Liver (tissue), 2 donors: ENCODE data around the gene DSC2.

Experiments used
- EGR1 ChIP-seq, 2 donors: IDR thresholded peaks; 2 replicates each; pipeline ENCODE4 v1.6.1; 2016 to 2018; ENCODE audit warnings: antibody characterized with exemption in 2 of 2, low read depth in 2 of 2
- TF ChIP-seq, protein P1 (sequence below): IDR thresholded peaks from 2 replicates; pipeline ENCODE4 v1.6.1; 2016; ENCODE audit warnings: antibody characterized with exemption, mild to moderate bottlenecking
- donor health status: healthy.

DNA sequence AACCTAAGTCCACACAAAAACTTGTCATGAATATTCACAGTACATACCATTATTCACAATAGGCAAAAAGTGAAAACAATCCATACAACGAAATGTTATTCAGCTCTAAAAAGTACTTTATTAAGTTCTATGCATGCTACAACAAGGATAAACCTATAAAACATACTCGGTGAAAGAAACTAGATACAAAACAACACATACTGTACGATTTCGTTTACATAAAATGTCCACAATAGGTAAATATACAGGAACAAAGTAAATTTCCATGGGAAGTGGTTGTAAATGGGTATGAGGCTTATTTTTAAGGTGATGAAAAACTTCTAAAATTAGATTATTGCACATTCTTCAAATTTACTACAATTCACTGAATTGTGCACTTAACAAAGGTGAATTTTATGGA lies 67.7 kb downstream of the DSC2 start:
- TF ChIP-seq, protein P1, sequence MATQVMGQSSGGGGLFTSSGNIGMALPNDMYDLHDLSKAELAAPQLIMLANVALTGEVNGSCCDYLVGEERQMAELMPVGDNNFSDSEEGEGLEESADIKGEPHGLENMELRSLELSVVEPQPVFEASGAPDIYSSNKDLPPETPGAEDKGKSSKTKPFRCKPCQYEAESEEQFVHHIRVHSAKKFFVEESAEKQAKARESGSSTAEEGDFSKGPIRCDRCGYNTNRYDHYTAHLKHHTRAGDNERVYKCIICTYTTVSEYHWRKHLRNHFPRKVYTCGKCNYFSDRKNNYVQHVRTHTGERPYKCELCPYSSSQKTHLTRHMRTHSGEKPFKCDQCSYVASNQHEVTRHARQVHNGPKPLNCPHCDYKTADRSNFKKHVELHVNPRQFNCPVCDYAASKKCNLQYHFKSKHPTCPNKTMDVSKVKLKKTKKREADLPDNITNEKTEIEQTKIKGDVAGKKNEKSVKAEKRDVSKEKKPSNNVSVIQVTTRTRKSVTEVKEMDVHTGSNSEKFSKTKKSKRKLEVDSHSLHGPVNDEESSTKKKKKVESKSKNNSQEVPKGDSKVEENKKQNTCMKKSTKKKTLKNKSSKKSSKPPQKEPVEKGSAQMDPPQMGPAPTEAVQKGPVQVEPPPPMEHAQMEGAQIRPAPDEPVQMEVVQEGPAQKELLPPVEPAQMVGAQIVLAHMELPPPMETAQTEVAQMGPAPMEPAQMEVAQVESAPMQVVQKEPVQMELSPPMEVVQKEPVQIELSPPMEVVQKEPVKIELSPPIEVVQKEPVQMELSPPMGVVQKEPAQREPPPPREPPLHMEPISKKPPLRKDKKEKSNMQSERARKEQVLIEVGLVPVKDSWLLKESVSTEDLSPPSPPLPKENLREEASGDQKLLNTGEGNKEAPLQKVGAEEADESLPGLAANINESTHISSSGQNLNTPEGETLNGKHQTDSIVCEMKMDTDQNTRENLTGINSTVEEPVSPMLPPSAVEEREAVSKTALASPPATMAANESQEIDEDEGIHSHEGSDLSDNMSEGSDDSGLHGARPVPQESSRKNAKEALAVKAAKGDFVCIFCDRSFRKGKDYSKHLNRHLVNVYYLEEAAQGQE = no peak
- no peak for TF ChIP-seq EGR1 (IDR thresholded peaks at IDR 0.05; ENCODE audit: low read depth in 2 of 2)
